ENCODE measurements around the gene TMEM252.

Gene TMEM252

DNA sequence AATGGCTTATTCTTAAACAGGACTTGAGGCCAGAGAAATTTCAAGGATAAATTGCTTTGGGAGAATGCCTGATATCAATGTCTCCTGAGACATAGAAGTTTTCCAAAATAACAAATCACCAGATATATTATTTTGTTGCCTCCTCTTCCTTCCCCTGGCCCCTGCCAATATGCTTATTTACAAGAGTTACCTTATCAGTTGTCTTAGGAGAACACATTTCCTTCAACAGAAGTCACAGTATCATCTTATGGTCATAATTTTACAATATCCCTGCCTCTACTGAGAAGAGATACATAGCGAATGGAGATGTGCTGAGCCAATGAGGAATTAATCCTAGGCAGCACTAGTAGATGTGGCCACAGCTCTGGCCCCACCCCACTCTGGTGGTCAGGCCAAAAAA is 43.1 kb downstream of the TMEM252 start:
- no peak for DNase-seq

DNA sequence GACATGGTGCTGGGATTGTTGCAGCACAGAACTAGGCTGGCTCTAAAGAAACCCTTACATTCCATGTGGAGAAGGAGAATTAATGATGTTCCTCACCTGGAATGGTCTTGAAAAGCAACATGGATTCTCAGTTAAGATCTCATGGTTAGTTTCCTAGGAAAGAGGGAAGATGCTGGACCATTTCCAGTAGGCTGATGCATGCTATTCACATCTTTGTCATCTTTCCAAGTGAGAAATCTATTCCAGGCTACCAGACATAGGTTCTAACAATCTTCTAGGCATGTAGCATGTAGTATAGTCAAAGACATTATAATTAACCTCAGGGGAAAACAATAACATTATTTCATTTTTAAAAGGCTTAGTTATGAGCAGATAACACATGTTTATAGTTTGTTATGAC is 44.3 kb downstream of the TMEM252 start:
- DNase-seq: peak; percentile 13

DNA sequence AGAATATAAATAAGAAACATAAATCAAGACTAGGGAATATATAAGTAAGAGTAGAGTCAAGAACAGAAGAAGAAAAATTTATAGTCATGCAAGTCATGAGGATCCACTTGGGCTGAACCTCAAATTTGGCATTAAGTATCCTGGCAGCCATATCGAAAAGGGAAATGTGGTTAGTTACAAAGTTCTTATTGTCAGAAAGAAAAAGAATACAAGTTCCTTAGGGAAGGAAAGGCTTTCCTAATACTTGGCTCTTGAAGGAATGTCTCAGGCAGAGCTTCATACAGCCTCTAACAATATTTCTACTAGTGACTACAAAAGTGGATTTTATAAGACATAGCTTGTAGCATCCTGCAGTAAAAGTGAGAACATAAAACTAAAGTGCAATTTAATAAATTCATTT is 45.4 kb downstream of the TMEM252 start:
- DNase-seq: no peak

DNA sequence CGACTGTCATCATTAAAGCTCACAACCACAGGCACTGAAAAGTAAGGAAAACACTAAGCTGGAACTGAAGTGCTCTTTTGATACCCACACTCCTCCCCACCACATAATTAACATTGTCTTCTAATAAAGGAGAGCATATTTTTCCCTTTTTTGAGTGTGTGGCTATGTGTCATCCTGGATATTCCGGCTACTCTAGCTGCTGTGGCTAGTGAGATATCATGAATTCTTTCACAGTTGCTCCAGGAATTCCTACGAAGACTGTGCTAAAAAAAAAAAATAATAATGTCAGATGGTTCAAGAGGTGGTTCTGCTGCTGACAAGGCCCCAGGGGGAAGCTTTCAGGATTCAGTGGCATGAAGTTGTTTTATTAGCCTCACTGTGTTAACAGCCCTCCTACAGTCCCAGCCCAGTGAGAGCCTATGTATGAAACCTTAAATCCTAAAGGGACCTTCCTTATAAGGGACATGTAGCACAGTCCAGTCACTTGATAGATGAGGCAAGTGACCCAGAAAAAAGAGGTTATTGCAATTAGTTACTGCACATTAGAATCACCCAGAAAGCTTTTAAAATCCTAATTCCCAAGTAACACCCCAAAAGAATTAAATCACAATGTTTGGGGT is 46.6 kb downstream of the TMEM252 start:
- no peak for DNase-seq

DNA sequence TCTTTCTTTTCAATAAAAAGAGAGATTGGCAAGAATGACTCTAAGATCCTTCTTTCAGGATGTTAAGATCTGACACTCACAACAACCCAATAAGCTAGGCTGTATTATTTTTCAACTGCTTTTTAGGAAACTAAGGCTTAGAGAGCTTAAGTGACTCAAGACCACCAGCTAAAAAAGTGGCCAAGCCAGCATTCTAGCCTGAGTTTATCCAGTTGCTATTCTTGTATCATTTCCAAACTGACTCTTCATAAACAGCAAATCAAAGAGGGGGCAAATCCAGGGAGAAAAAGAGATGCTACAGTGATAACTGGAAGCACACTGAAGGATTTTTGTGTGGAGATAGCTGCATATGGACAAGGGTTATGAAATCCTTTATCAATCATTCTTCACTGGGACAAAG is 47.1 kb downstream of the TMEM252 start:
- DNase-seq: no peak

DNA sequence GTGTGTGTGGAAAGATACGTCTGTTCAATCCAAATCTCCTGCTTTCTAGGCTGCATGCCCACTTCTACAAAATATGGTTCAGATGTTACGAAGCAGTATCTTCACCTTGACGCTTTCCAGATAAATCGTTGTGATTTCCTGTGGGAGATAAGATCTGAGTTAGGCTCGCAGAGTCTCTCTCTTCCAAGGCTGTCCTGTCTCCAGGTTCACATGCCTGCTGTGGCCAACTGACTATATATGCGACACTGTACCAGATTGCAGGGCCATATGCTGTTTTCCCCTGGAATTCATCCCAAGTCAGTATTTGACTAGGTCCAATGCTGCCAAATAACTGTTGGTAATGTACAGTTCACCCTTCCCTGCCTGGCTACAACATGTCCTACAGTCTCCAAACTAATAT is 47.9 kb downstream of the TMEM252 start:
- peak; percentile 94 for DNase-seq

DNA sequence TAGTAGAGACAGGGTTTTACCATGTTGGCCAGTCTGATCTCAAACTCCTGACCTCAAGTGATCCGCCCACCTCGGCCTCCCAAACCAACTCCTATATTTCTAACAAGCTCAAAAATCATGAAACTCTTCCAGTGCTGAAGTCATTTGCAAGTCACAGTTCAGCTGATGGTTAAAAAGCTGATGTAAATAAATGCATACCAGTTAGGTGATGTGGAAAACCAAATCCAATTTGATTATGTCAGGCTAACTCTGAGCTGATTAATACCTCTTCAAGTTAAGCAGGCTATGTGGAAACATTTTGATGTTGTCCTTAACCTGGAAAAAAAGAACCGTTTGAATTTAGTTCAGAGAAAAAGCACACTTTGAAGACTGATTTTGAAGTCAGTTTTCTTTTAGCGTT is 51.0 kb downstream of the TMEM252 start:
- DNase-seq: no peak

DNA sequence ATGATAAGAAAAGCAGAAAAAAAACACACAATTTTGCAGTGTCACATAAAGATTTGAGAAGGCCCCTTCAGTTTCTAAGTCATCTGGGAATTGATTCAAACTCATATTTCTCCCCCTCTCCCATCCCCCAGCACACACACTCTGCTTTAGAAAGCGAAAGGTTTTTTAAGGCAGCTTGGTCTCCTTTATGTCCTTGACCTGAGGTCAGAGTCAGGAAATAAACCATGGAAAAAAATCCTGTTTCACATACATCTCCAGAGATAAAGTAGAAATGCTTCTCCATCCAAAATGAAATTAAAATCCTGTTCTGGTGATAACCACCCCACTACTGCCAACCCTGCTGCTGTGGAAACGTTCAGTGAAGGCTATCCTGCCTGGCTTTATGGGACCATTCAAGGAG is 52.6 kb downstream of the TMEM252 start:
- DNase-seq: no peak
